Measurements from ENCODE around the gene MRPL24. TPM values are rescaled to one million over a fixed set of nuclear protein-coding genes. Genes with fewer than 3 reads are reported as not detected.
A peak's percentile ranks its signal among the peaks of the same experiment; 100 is the strongest.

The MRPL24 gene
- polyA plus RNA-seq, 2 of the 4 experiments (the other 2 are of a cell fraction) = 170 to 198 TPM

GRCh38 chr1:156704930-156705320, 36.0 kb downstream of the MRPL24 start:
- H3K4me2 ChIP-seq = peak overlapping the region; percentile 99
- no peaks in the 10 kb centered on the region for H3K9me3 ChIP-seq
- DNase-seq (ENCODE audit: low read depth in 1 of 2, low spot score in 1 of 2) (peak; percentile 43 to 53), ATAC-seq (peak; percentile 32 to 55; a peak in 4 of 6 replicates), FAIRE-seq (no peak)
- H3K27ac ChIP-seq = peak overlapping the region; percentile 65 to 86
- ChIA-PET POLR2A (interaction anchor here (1.1 kb wide), 1 partner anchor 9 kb away, joined by 3 read pairs; no protein-coding TSS in a partner anchor), CTCF (interaction anchor here (1.0 to 52.1 kb wide), 10 partner anchors 11 to 94 kb away, joined by 3 to 2258 read pairs (median 6); partner anchors contain the start of genes CRABP2, ISG20L2, METTL25B and NES)
- TF ChIP-seq MAFK (IDR thresholded peaks at IDR 0.05; ENCODE audit: partially characterized antibody) (no peak), FOSL2 (IDR thresholded peaks at IDR 0.05) (peak; percentile 41; the same call in 1 of the 2 replicates), FOSL2 (CRISPR knock-in tag; IDR thresholded peaks at IDR 0.05) (peak; percentile 85), RNF2 (IDR thresholded peaks at IDR 0.05; ENCODE audit: borderline replicate concordance, low read depth) (no peak), CHD4 (IDR thresholded peaks at IDR 0.05; ENCODE audit: borderline replicate concordance) (no peak), JUN (IDR thresholded peaks at IDR 0.05) (0 out of 5 replicates have a peak, but pooled peaks of 1 of the 2 experiments have one; percentile 27), ESRRA (IDR thresholded peaks at IDR 0.05; ENCODE audit: borderline replicate concordance, low read length) (no peak), E2F6 (IDR thresholded peaks at IDR 0.05; ENCODE audit: borderline replicate concordance, low read depth) (peak; percentile 95), CHD2 (IDR thresholded peaks at IDR 0.05; ENCODE audit: low read length, partially characterized antibody) (peak; percentile 13), MAX (IDR thresholded peaks at IDR 0.05) (peak; percentile 89)
- peaks cover 50% of the 10 kb centered on the region for H3K4me1 ChIP-seq
- H3K4me3 ChIP-seq = peak overlapping the region; percentile 45
- 20% methylated on average over 21 of the region's 29 CpGs for WGBS (ENCODE audit: missing lambda C conversion rate)

GRCh38 chr1:156704166-156704711, 36.6 kb downstream of the MRPL24 start:
- ChIA-PET CTCF (interaction anchor here (1.2 to 52.1 kb wide), 7 partner anchors 11 to 224 kb away, joined by 3 to 2258 read pairs (median 6); partner anchors contain the start of genes CRABP2, ISG20L2, METTL25B and NES), POLR2A (no interaction called here)
- peak overlapping the region; percentile 65 to 86; a peak in 4 of 6 replicates for H3K27ac ChIP-seq
- TF ChIP-seq BHLHE40 (IDR thresholded peaks at IDR 0.05; ENCODE audit: low read depth, low read length) = no peak
- TF ChIP-seq KDM5A (IDR thresholded peaks at IDR 0.05) = no peak
- TF ChIP-seq ZC3H11A (IDR thresholded peaks at IDR 0.05) = no peak
- TF ChIP-seq HOXB13 (CRISPR knock-in tag; IDR thresholded peaks at IDR 0.05; ENCODE audit: low read depth) = no peak
- TF ChIP-seq GATA3 (IDR thresholded peaks at IDR 0.05; ENCODE audit: borderline replicate concordance) = no peak
- no peak for TF ChIP-seq TFCP2L1 (CRISPR knock-in tag; IDR thresholded peaks at IDR 0.05)
- no peak for TF ChIP-seq RAD21 (conservative IDR thresholded peaks at IDR 0.05 in 1 of 2, IDR thresholded peaks at IDR 0.05 in 1 of 2)
- no peak for TF ChIP-seq NPAS2 (CRISPR knock-in tag; IDR thresholded peaks at IDR 0.05; ENCODE audit: borderline replicate concordance)
- TF ChIP-seq USF2 (IDR thresholded peaks at IDR 0.05) = no peak
- TF ChIP-seq TP53 (CRISPR knock-in tag; IDR thresholded peaks at IDR 0.05) = no peak
- TF ChIP-seq BCL3 (IDR thresholded peaks at IDR 0.05) = no peak
- TF ChIP-seq CHD2 (IDR thresholded peaks at IDR 0.05; ENCODE audit: low read length, partially characterized antibody) = no peak
- TF ChIP-seq HOXA7 (CRISPR knock-in tag; IDR thresholded peaks at IDR 0.05) = no peak
- no peak for TF ChIP-seq CHD4 (IDR thresholded peaks at IDR 0.05; ENCODE audit: borderline replicate concordance)
- no peak for TF ChIP-seq MYC (IDR thresholded peaks at IDR 0.05; ENCODE audit: borderline replicate concordance, low read length)
- TF ChIP-seq JUN (IDR thresholded peaks at IDR 0.05) = no peak
- no peak for TF ChIP-seq KDM1A (IDR thresholded peaks at IDR 0.05; ENCODE audit: low read depth)
- no peak for TF ChIP-seq ZFP36 (IDR thresholded peaks at IDR 0.05; ENCODE audit: borderline replicate concordance, partially characterized antibody)
- TF ChIP-seq PBX3 (IDR thresholded peaks at IDR 0.05) = no peak
- no peak for TF ChIP-seq ZSCAN20 (CRISPR knock-in tag; IDR thresholded peaks at IDR 0.05)
- peak overlapping the region; percentile 99 for H3K4me2 ChIP-seq
- no peak overlapping the region; the same call in 2 of the 3 replicates for H3K4me3 ChIP-seq
- peaks cover 43% of the 10 kb centered on the region for H3K4me1 ChIP-seq
- WGBS (ENCODE audit: missing lambda C conversion rate) = 93% methylated on average over 10 of the region's 10 CpGs
- FAIRE-seq (no peak), ATAC-seq (no peak), DNase-seq (ENCODE audit: low read depth in 1 of 2, low spot score in 1 of 2) (no peak)
- H3K9me3 ChIP-seq = no peaks in the 10 kb centered on the region

All from A549 (cell line).